NCI-H146 (cell line): ENCODE data around the gene FBXO28.
"Not testable (repeated sequence)": the region's sequence is repeated elsewhere in the genome, so short reads cannot be mapped to it uniquely, and the experiment has no call there.

Experiments
- DNase-seq: peaks from one replicate; lab custom pipeline; 2025; lab: John Stamatoyannopoulos, UW

The FBXO28 gene, protein sequence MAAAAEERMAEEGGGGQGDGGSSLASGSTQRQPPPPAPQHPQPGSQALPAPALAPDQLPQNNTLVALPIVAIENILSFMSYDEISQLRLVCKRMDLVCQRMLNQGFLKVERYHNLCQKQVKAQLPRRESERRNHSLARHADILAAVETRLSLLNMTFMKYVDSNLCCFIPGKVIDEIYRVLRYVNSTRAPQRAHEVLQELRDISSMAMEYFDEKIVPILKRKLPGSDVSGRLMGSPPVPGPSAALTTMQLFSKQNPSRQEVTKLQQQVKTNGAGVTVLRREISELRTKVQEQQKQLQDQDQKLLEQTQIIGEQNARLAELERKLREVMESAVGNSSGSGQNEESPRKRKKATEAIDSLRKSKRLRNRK

GRCh38 chr1:224113918-224114786 lies at the start of gene FBXO28:
Gene FBXO28, plus strand, starts transcription at chr1:224114111. Its CDS starts 19 bp downstream, at chr1:224114130.
- DNase-seq, result peak; percentile 97

GRCh38 chr1:224064150-224064549 lies 49.8 kb upstream of the FBXO28 start:
- peak; percentile 66 for DNase-seq

DNA sequence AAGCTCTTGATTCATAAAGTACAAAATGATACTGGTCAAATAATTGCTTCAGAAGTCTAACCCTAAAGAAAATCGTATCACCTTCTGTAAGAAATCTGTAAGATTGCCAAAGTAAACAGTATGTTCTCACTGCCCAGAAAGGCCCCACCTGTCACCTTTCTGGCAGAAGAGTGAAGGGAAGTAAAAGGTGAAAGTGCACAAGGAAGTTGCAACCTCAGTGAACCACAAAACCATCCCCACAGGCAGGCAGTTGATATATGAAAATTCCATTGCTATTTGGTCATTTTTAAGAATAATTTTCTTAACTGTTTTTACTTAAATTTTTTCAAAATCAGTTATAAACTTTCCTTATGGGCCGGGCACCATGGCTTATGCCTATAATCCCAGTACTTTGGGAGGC lies 48.5 kb upstream of the FBXO28 start:
- no peak for DNase-seq

DNA sequence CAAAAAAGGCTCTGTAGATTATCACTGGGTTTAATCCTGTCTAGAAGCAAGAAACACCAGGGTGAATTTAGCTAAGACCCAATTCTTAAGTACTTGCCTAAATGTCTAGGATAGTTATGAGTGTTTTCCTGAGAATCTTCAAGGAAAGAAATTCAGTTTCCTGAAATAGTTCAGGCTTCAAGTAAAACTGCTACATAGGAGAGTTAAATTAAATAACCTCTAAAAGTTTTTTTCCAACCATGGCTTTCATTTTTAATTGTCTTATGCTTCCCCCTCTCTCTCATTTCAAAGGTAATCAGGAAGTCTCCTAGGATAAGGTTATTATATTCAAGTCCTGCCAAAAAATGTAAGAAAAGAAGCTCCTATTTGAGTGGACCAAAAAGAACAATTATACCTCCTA lies 46.7 kb upstream of the FBXO28 start:
- DNase-seq, result no peak

- DNase-seq, result no peak
Observed at GRCh38 chr1:224067621-224068457, 46.1 kb upstream of the FBXO28 start.

GRCh38 chr1:224068458-224069072 lies 45.3 kb upstream of the FBXO28 start:
- no peak for DNase-seq

GRCh38 chr1:224069138-224069537 lies 44.8 kb upstream of the FBXO28 start:
- DNase-seq, result no peak

- peak; percentile 14 for DNase-seq
Observed at GRCh38 chr1:224070521-224070920, 43.4 kb upstream of the FBXO28 start.

DNA sequence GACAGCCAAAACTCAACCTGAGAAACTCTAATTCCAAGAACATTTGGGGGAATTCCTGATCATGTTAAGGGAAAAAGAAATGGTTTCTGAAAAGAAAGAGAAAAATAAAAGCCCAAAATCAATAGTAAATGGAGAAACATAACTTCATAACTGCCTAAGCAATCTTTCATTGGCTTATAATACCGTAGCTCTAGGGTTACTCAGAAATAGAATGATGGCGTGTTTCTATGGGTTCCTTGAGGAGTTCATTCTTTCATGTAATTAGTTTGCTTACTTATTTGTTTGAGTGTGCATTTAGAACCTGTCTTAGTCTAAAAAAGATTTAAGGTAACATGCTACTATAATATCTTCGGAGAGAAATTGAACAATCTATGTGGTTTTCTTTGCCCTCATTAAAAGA lies 37.5 kb upstream of the FBXO28 start:
- DNase-seq, result no peak

DNA sequence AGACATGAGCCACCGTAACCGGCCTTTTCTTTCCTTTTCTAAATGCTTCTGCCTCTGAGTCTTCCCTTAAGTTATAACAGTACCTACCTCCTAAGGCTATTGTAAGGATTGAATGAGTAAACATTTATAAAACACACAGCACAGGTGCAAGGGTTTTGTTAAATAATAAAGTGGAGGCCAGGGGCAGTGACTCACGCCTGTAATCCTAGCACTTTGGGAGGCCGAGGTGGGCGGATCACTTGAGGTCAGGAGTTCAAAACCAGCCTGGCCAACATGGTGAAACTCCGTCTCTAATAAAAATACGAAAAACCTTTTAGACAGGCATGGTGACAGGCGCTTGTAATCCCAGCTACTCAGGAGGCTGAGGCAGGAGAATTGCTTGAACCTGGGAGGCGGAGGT lies 34.3 kb upstream of the FBXO28 start:
- DNase-seq, result not testable (repeated sequence)

DNA sequence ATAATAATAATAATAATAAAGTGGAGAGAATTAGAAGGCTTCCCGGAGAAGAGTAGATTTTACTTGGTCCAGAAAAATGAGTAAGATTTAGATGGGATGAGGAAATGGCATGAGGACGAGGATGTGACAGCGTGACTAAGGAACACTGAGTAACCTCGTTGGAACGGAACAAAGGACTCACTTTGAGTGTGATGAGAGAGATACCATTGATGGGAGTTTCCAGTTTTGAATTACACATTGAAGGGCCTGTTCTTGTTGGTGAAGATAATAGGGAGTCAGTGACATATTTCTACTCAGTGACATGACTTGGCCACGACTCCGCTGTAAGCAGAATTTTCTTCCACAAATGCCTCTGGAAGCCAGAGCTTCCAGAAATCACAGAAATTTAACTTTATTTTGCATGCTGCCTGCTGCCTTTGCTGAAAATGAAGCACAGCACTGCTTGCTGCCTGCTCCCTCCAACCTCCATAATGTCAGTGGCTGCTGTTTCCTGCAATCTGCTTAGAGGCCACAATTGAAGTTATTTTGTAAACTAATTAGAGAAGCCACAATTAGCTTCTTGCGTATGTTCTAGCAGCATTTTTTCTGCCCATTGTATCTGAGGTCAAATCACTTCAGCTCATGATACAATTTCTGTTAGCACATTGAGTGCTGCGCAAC lies 33.7 kb upstream of the FBXO28 start:
- DNase-seq, result no peak

GRCh38 chr1:224081604-224082003 lies 32.3 kb upstream of the FBXO28 start:
- no peak for DNase-seq

- DNase-seq, result no peak
Observed at GRCh38 chr1:224082146-224082545, 31.8 kb upstream of the FBXO28 start.

- DNase-seq, result no peak
Observed at GRCh38 chr1:224084867-224085266, 29.0 kb upstream of the FBXO28 start.

DNA sequence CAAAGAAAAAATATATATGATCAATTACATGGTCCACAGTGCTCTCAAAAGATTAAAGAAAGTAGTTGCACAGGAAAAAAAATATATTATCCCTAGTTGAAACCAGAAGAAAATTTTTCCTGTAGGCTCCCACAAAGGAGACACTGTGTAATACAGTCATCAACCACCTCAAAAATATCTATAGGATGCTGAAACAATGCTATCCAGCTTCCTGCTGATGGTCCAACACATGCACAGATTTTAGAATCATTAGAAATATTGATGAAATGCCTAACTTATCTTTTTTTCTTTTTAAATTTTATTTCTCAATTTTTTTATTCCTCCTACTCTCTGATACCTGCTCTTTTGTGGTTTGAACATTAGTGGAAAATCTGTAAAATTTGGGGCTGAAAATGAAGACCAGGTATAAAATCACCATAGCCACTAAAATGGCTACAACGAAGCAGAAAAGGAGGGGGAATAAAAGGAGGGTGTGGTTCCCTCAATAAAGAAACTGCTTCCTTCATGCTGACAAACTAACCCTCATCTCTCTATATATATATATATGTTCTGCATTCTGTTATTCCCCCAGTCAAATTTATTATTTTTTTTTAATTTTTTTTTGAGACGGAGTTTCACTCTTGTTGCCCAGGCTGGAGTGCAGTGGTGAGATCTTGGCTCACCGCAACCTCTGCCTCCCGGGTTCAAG lies 28.3 kb upstream of the FBXO28 start:
- no peak for DNase-seq

DNA sequence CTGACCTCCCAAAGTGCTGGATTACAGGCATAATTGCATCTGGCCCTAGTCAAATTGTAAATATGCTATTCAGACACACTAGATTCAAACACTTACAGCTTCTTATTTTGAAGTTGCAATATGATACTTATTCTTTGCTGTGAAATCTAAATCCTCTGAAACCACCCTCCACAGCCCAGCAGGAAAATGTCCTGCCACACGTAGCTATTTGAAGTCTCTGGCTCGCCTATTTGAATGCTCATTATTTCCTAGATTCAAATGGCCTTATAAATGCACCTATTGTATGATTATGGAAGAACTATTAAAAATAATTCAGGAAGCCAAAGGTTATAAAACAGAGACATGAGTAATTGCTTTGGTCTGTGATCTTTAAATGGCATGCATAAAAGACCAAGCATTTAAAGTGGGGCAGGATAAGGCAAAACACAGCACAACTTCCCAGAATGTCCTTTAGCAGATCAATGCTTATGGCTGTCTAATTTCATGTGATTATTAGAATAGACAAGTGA lies 26.6 kb upstream of the FBXO28 start:
- no peak for DNase-seq

GRCh38 chr1:224089583-224089982 lies 24.3 kb upstream of the FBXO28 start:
- no peak for DNase-seq

DNA sequence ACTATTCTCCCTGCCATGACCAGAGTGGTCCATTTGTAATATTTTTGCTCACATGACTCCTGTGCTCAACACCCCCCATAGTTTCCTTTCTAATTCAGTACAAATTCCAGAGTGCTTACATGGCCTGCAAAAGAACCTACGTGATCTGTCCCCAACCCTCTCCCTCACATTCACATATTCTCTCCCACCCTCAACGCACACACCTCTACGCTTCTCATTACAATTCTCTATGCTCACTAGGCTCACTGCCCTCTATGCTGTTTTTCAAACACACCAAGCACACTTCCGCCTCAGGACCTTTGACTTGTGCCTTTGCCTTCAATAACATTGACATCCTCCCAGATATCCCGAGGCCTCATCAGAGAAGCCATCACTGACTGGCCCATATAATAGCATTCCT lies 23.8 kb upstream of the FBXO28 start:
- no peak for DNase-seq

- DNase-seq, result no peak
Observed at GRCh38 chr1:224092111-224092510, 21.8 kb upstream of the FBXO28 start.

DNA sequence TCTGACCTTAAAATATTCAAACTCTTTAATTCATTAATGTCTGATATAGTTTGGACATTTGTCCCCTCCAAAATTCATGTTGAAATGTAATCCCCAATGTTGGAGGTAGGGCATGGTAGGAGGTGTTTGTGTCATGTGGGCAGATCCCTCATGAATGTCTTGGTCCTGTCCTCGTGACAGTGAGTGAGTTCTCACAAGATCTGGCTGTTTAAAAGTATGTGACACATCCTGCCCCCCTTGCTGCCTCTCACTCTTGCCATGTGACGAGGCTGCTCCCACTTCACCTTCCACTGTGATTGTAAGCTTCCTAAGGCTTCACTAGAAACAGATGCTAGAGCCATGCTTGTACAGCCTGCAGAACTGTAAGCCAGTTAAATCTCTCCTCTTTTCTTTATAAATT lies 21.3 kb upstream of the FBXO28 start:
- no peak for DNase-seq
